Measurements from ENCODE around the gene SPCS3.
A peak's percentile ranks its signal among the peaks of the same experiment; 100 is the strongest.

GRCh38 chr4:176277162-176277904, 42.4 kb upstream of the SPCS3 start:
- TF ChIP-seq CTCF (IDR thresholded peaks at IDR 0.05) (peak in 1 of 3 donors; percentile 11), POLR2A (IDR thresholded peaks at IDR 0.05) (no peak), POLR2AphosphoS5 (IDR thresholded peaks at IDR 0.05) (no peak)
